D721Med (cell line): ENCODE results near the gene AADACL4.

Source experiments
- DNase-seq: peaks from one replicate; pipeline ENCODE4 v3.0.0; 2011; ENCODE audit warnings: low spot score; ENCODE audit not compliant: insufficient read length
- FAIRE-seq: peaks from 2 replicates; lab custom pipeline; 2011; peaks lifted over from hg19 to GRCh38; lab: Jason Lieb, UNC
- CTCF ChIP-seq: IDR thresholded peaks from 2 replicates; pipeline ENCODE4 v1.5.1; 2012; ENCODE audit warnings: mild to moderate bottlenecking, control low read depth; ENCODE audit not compliant: insufficient read depth; ENCODE audit errors: missing control alignments

Gene AADACL4

GRCh38 chr1:12697397-12697796 lies 53.5 kb downstream of the AADACL4 start:
- DNase-seq, result no peak
- no peak for FAIRE-seq
- TF ChIP-seq CTCF, result no peak

DNA sequence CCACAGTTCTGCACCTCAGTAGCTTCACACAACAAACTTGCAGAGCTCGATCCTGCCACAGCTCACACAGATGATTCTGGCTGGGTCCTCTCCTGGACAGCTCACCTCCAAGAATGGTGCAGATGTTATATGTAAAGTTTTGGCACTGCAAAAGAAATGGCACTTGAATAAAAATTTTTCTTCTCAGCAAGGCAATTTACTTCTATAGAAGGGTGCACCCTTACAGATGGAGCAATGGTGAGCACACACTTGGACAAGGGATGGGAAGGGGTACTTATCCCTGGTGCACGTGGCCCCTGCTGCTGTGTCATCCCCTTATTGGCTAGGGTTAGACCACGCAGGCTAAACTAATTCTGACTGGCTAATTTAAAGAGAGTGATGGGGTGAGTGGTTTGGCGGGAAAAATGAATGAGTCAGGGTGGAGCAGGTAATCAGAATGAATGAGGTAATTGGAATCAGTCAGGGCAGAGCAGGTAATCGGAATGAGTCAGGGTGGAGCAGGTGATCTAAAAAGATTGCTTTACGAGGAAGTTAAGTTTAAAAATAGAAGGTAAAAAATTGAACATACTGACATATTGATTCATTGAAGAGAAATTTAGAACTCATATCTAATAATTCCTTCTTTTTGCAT lies 60.1 kb downstream of the AADACL4 start:
- no peak for TF ChIP-seq CTCF
- FAIRE-seq (no peak), DNase-seq (no peak)

- DNase-seq (no peak), FAIRE-seq (no peak)
- no peak for TF ChIP-seq CTCF
Observed at GRCh38 chr1:12706061-12706460, 62.2 kb downstream of the AADACL4 start.

GRCh38 chr1:12708396-12709090 lies 64.7 kb downstream of the AADACL4 start:
- no peak for TF ChIP-seq CTCF
- no peak for DNase-seq
- no peak for FAIRE-seq

DNA sequence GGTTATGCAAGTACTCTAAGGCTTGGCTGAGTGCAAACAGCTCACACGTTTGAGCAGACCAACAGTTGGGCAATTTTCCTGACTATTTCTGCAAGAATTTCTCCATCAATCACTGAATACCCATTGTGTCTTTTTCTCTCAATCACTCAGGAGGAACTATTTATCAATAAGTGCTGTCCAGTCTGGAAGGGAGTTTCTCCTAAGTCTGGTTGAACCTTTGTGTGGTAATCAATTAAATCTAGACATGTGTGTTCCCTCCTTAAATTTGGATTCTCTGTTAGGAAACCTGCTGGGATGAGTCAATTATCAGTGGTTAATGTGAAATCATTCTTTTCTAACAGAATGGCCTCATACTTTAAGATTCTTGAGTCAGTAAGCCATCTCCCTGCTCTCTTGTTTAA lies 65.2 kb downstream of the AADACL4 start:
- FAIRE-seq (no peak), DNase-seq (no peak)
- TF ChIP-seq CTCF, result no peak

DNA sequence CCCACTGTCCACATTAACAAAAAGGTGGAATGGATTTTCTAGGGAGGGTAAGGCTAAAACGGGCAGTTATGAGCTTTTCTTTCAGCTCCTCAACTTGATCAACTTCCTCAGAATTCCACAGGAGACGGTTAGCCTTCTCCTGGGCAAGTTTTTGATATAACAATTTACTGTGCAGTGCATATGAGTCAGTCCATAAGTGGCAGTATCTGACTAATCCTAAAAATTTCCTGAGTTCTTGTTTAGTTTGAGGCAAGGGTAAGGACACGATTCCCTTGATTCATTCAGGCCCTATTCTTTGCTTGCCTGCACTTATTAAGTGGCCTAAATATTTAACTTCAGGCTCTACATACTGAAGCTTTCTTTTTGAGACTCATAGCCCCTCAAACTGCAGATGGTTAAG lies 65.8 kb downstream of the AADACL4 start:
- DNase-seq, result no peak
- TF ChIP-seq CTCF, result no peak
- no peak for FAIRE-seq

GRCh38 chr1:12711536-12711935 lies 67.7 kb downstream of the AADACL4 start:
- DNase-seq (no peak), FAIRE-seq (no peak)
- no peak for TF ChIP-seq CTCF
